ENCODE data around the gene ACOD1. TPM values are rescaled to one million over a fixed set of nuclear protein-coding genes. Genes with fewer than 3 reads are reported as not detected.

Gene ACOD1
- total and polyA plus RNA-seq, 10 of the 15 experiments (the other 5 are each of a cell fraction or from before 2014, with no cell fraction given), result not detected

DNA sequence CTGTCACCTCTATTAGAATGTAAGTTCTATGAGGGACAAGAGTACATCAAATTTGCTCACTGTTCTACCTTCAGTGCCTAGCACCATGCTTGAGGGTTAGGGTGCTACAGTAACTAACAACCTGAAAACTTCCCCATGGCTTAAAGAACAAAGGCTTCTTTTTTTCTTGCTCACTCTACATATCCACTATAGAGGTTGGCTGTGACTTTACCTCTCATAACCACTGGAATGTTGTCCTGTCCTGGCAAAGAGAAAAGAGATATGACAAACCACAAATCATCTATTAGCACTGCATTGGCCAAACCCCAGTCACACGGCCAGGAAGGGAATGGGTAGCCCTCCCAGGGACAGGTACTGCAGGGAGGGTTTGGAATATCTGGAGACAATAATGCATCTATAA lies 23.2 kb upstream of the ACOD1 start:
- Histone ChIP-seq H3K4me1 (ENCODE audit: control insufficient read depth, insufficient read depth, low read length) (no peaks in the 10 kb centered on the region), H2AFZ (ENCODE audit: control insufficient read depth, low read depth, low read length) (no peak overlapping the region), H4K20me1 (ENCODE audit: control insufficient read depth, insufficient read depth) (no peaks in the 10 kb centered on the region), H3K27me3 (replicated peaks in 1 of 2; ENCODE audit: control insufficient read depth in 2 of 2, insufficient read depth in 2 of 2, low read length in 1 of 2) (no peaks in the 10 kb centered on the region; a peak in 1 of 4 replicates), H3K36me3 (ENCODE audit: control insufficient read depth in 2 of 2, insufficient read depth in 2 of 2, low read length in 1 of 2) (no peaks in the 10 kb centered on the region), H3K4me2 (ENCODE audit: control insufficient read depth, insufficient read depth) (no peak overlapping the region), H3K4me3 (no peak overlapping the region), H3K27ac (ENCODE audit: control insufficient read depth, insufficient read depth) (no peak overlapping the region), H3K79me2 (ENCODE audit: control insufficient read depth, insufficient read depth, low read length) (no peaks in the 10 kb centered on the region), H3K9ac (ENCODE audit: control insufficient read depth, insufficient read depth, low read length) (no peak overlapping the region), H3K9me3 (replicated peaks; ENCODE audit: control insufficient read depth, insufficient read depth, low read length) (no peaks in the 10 kb centered on the region)
- no TSS peak for BruUV-seq (replicated peaks)
- FAIRE-seq (no peak), DNase-seq (ENCODE audit: low read depth, low spot score) (no peak), ATAC-seq (no peak)
- ChIA-PET CTCF (no interaction called here), POLR2A (no interaction called here), RAD21 (ENCODE audit: unreplicated experiment) (no interaction called here), SMC1A (ENCODE audit: uncharacterized antibody, unreplicated experiment) (interaction anchor here (1.4 kb wide), 1 partner anchor 7 kb away, joined by 3 read pairs; no protein-coding TSS in a partner anchor)
- 38% methylated on average over 1 of the region's 1 CpG for WGBS (ENCODE audit: insufficient coverage, insufficient replicate concordance, low lambda C conversion rate, missing lambda C conversion rate)
- in situ Hi-C loops (cut with MboI), result no loop called here
- intact Hi-C loops (cut with micrococcal nuclease; ENCODE audit: unreplicated experiment), result no loop called here
- TF ChIP-seq EZH2 (IDR thresholded peaks at IDR 0.05; ENCODE audit: borderline replicate concordance, control insufficient read depth, low read depth, low read length), result no peak
- TF ChIP-seq, protein P1, sequence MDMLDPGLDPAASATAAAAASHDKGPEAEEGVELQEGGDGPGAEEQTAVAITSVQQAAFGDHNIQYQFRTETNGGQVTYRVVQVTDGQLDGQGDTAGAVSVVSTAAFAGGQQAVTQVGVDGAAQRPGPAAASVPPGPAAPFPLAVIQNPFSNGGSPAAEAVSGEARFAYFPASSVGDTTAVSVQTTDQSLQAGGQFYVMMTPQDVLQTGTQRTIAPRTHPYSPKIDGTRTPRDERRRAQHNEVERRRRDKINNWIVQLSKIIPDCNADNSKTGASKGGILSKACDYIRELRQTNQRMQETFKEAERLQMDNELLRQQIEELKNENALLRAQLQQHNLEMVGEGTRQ (IDR thresholded peaks at IDR 0.05; ENCODE audit: borderline replicate concordance, low read depth, low read length), result no peak
- TF ChIP-seq ZNF274 (IDR thresholded peaks at IDR 0.05; ENCODE audit: insufficient read depth, insufficient read length), result no peak
- TF ChIP-seq NFYA (IDR thresholded peaks at IDR 0.05; ENCODE audit: borderline replicate concordance, low read depth, low read length), result no peak
- no peak for TF ChIP-seq PML (IDR thresholded peaks at IDR 0.05; ENCODE audit: low read length)
- TF ChIP-seq, protein P2, sequence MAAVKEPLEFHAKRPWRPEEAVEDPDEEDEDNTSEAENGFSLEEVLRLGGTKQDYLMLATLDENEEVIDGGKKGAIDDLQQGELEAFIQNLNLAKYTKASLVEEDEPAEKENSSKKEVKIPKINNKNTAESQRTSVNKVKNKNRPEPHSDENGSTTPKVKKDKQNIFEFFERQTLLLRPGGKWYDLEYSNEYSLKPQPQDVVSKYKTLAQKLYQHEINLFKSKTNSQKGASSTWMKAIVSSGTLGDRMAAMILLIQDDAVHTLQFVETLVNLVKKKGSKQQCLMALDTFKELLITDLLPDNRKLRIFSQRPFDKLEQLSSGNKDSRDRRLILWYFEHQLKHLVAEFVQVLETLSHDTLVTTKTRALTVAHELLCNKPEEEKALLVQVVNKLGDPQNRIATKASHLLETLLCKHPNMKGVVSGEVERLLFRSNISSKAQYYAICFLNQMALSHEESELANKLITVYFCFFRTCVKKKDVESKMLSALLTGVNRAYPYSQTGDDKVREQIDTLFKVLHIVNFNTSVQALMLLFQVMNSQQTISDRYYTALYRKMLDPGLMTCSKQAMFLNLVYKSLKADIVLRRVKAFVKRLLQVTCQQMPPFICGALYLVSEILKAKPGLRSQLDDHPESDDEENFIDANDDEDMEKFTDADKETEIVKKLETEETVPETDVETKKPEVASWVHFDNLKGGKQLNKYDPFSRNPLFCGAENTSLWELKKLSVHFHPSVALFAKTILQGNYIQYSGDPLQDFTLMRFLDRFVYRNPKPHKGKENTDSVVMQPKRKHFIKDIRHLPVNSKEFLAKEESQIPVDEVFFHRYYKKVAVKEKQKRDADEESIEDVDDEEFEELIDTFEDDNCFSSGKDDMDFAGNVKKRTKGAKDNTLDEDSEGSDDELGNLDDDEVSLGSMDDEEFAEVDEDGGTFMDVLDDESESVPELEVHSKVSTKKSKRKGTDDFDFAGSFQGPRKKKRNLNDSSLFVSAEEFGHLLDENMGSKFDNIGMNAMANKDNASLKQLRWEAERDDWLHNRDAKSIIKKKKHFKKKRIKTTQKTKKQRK (IDR thresholded peaks at IDR 0.05; ENCODE audit: low read depth, low read length), result no peak
- no peak for TF ChIP-seq ZBED1 (IDR thresholded peaks at IDR 0.05; ENCODE audit: borderline replicate concordance)
- TF ChIP-seq, protein P3, sequence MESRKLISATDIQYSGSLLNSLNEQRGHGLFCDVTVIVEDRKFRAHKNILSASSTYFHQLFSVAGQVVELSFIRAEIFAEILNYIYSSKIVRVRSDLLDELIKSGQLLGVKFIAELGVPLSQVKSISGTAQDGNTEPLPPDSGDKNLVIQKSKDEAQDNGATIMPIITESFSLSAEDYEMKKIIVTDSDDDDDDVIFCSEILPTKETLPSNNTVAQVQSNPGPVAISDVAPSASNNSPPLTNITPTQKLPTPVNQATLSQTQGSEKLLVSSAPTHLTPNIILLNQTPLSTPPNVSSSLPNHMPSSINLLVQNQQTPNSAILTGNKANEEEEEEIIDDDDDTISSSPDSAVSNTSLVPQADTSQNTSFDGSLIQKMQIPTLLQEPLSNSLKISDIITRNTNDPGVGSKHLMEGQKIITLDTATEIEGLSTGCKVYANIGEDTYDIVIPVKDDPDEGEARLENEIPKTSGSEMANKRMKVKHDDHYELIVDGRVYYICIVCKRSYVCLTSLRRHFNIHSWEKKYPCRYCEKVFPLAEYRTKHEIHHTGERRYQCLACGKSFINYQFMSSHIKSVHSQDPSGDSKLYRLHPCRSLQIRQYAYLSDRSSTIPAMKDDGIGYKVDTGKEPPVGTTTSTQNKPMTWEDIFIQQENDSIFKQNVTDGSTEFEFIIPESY (IDR thresholded peaks at IDR 0.05), result no peak
- no peak for TF ChIP-seq RAD21 (IDR thresholded peaks at IDR 0.05; ENCODE audit: insufficient read depth, low read depth, low read length)
- TF ChIP-seq MTA2 (IDR thresholded peaks at IDR 0.05; ENCODE audit: low read depth), result no peak
- TF ChIP-seq, protein P4, sequence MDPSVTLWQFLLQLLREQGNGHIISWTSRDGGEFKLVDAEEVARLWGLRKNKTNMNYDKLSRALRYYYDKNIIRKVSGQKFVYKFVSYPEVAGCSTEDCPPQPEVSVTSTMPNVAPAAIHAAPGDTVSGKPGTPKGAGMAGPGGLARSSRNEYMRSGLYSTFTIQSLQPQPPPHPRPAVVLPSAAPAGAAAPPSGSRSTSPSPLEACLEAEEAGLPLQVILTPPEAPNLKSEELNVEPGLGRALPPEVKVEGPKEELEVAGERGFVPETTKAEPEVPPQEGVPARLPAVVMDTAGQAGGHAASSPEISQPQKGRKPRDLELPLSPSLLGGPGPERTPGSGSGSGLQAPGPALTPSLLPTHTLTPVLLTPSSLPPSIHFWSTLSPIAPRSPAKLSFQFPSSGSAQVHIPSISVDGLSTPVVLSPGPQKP (IDR thresholded peaks at IDR 0.05; ENCODE audit: low read depth, low read length), result no peak
- TF ChIP-seq JUNB (IDR thresholded peaks at IDR 0.05), result no peak
- TF ChIP-seq, protein P5, sequence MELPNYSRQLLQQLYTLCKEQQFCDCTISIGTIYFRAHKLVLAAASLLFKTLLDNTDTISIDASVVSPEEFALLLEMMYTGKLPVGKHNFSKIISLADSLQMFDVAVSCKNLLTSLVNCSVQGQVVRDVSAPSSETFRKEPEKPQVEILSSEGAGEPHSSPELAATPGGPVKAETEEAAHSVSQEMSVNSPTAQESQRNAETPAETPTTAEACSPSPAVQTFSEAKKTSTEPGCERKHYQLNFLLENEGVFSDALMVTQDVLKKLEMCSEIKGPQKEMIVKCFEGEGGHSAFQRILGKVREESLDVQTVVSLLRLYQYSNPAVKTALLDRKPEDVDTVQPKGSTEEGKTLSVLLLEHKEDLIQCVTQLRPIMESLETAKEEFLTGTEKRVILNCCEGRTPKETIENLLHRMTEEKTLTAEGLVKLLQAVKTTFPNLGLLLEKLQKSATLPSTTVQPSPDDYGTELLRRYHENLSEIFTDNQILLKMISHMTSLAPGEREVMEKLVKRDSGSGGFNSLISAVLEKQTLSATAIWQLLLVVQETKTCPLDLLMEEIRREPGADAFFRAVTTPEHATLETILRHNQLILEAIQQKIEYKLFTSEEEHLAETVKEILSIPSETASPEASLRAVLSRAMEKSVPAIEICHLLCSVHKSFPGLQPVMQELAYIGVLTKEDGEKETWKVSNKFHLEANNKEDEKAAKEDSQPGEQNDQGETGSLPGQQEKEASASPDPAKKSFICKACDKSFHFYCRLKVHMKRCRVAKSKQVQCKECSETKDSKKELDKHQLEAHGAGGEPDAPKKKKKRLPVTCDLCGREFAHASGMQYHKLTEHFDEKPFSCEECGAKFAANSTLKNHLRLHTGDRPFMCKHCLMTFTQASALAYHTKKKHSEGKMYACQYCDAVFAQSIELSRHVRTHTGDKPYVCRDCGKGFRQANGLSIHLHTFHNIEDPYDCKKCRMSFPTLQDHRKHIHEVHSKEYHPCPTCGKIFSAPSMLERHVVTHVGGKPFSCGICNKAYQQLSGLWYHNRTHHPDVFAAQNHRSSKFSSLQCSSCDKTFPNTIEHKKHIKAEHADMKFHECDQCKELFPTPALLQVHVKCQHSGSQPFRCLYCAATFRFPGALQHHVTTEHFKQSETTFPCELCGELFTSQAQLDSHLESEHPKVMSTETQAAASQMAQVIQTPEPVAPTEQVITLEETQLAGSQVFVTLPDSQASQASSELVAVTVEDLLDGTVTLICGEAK (IDR thresholded peaks at IDR 0.05; ENCODE audit: borderline replicate concordance), result no peak

All from GM12878 (cell line).